Cardiac fibroblast (primary cell): Measurements from ENCODE around the gene RTN4R.

Experiments
- DNase-seq, 2 donors: peaks; one replicate each; pipeline versions ENCODE4 v3.0.0 to v3.0.0-alpha.2; 2010; ENCODE audit warnings: low read depth in 2 of 2
- H3K4me3 ChIP-seq, 2 donors: replicated peaks in 1 of 2; 1 replicate in 1 of 2; 2 replicates in 1 of 2; pipeline ENCODE4 v1.5.1; 2011; ENCODE audit warnings: low read depth in 2 of 2, low read length in 2 of 2, mild to moderate bottlenecking in 2 of 2, moderate library complexity in 1 of 2
- TF ChIP-seq, protein P1 (sequence below): IDR thresholded peaks from one replicate; pipeline ENCODE4 v1.5.1; 2011; ENCODE audit warnings: low read depth, mild to moderate bottlenecking, low read length, inconsistent platforms

The RTN4R gene

DNA sequence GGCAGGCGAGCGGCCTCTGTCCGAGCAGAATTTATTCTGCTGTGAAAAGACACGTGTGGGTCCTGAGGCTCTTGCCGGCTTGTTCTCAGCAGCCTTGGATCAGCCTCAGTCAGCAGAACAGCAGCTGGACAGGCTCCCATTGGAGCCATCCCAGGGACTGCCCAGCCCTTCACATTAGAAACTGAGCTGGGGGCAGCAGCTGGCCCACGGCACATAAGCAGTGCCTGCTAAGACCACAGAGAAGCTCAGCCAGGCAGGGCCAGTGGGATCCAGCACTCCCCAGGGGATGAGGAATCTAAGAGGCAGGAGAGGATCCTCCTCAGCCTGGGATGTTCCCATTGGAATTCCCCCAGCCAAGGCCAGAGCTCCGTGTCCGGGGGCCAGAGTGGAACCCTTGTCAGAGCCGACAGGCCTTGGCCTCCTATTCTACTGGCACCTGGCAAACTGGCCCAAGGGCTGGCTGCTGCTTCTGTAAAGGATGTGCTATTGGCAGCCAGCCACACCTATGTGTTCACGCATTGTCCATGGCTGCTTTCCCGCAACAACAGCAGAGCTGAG, 18.2 kb downstream of the RTN4R start:
- TF ChIP-seq, protein P1, sequence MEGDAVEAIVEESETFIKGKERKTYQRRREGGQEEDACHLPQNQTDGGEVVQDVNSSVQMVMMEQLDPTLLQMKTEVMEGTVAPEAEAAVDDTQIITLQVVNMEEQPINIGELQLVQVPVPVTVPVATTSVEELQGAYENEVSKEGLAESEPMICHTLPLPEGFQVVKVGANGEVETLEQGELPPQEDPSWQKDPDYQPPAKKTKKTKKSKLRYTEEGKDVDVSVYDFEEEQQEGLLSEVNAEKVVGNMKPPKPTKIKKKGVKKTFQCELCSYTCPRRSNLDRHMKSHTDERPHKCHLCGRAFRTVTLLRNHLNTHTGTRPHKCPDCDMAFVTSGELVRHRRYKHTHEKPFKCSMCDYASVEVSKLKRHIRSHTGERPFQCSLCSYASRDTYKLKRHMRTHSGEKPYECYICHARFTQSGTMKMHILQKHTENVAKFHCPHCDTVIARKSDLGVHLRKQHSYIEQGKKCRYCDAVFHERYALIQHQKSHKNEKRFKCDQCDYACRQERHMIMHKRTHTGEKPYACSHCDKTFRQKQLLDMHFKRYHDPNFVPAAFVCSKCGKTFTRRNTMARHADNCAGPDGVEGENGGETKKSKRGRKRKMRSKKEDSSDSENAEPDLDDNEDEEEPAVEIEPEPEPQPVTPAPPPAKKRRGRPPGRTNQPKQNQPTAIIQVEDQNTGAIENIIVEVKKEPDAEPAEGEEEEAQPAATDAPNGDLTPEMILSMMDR, result no peak
- peak; percentile 57 to 58 for DNase-seq
- H3K4me3 ChIP-seq, result no peak overlapping the region

DNA sequence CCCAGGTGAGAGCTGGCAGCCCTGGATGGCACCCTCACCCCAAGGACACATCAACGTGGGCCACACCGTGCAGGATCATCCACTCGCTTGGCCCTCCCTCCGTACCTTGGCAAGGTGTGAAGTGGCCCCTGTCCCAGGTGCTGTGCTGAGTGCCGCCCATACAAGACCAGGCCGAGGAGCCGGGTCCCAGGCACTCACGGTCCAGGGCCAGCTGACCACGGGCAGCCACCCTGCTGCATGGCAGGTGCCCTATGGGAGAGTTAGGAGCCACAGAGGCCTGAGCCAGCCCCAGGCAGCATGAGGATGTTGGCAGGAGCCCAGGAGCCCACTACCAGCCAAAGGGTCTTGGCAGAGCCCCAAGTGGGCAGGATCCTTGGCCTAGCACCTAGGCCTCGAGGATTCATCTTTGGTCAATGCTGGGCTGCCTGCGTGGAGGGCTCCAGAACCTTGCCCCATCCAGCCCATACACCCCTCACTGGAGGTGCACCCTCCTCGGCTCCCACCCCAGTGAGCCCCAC, 19.6 kb downstream of the RTN4R start:
- DNase-seq, result no peak
- H3K4me3 ChIP-seq, result no peak overlapping the region
- TF ChIP-seq, protein P1, result no peak

DNA sequence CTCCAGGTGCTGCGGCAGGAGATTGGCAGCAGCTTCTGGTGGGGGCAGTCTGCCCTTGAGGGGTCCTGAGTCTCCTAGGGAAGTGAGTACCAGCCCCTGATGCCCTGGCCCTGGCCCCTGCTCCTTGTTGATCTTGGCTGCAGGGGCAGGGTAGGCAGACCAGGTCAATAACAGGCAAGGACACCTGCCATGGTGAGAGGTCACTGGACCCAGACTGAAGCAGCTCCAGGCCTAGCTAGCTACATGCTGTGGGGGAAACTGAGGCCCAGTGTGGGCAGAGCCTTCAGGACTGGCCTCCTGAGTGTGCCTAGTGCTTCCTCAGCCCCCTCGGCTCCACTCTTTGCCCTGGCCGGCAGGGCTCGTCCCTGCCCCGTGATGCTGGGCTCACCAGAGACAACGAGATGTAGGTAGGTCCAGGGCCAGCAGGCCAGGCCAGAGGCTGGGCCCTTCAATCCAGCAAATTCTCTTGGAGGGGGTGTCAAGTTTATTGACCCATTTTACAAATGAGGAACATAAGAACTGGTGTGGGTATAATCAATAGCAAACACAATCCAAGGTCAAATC, 20.4 kb downstream of the RTN4R start:
- TF ChIP-seq, protein P1, result no peak
- H3K4me3 ChIP-seq, result no peak overlapping the region
- DNase-seq, result no peak

DNA sequence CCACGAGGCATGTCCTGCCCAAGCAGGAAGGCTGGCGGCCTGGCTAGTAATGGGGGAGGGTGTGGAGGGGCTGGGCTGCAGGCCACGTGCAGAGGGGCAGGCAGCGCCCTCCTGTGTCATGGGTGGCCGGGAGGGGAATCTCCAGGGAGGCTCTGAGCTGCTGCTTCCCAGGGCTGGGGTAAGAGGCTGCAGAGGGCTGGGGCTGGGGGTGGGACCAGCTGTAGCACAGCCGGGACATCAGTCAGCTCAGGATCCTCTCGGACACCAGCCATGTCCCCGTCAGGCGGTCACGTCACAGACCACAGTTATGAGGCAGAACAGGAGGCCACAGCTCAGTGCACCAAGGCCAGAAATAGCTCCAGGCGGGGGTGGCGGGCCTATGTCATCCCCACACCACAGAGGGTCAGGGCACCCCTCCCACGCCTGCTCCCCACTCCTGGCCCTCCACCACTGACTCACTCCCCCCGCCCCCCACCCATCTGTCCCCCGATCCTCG, 21.1 kb downstream of the RTN4R start:
- TF ChIP-seq, protein P1, result no peak
- DNase-seq, result peak; percentile 24 to 39
- no peak overlapping the region for H3K4me3 ChIP-seq

DNA sequence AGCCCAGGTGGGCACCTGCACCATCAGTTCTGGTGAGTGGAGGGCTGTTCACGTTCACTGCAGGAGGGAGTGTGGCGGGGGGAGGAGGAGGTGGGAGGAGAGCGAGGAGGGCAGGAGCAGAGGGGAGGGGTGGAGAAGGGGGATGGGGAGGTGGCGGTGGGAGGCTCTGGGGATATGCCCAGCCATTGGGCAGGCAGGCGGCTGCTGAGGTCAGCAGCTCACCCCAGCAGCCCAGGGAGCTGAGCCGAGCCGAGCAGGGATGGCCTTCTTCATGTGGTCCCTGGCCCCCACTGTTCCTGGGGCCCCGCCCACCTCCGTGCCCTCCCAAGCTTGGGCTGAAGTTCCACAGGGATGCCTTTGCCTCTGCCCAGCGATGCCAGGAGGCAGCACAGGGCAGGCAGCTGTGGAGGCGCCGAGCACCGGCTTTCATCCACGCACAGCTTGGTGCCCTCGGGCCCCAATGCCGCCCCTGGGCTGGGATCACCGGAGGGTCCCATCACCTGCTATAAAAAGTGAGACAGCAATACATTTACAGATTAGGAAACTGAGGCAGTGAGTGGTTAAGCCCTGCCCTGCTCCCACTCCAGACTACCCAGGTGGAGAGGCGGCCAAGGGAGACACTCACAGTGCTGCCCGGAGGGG, 21.6 kb downstream of the RTN4R start:
- TF ChIP-seq, protein P1, result no peak
- H3K4me3 ChIP-seq, result no peak overlapping the region
- no peak for DNase-seq

DNA sequence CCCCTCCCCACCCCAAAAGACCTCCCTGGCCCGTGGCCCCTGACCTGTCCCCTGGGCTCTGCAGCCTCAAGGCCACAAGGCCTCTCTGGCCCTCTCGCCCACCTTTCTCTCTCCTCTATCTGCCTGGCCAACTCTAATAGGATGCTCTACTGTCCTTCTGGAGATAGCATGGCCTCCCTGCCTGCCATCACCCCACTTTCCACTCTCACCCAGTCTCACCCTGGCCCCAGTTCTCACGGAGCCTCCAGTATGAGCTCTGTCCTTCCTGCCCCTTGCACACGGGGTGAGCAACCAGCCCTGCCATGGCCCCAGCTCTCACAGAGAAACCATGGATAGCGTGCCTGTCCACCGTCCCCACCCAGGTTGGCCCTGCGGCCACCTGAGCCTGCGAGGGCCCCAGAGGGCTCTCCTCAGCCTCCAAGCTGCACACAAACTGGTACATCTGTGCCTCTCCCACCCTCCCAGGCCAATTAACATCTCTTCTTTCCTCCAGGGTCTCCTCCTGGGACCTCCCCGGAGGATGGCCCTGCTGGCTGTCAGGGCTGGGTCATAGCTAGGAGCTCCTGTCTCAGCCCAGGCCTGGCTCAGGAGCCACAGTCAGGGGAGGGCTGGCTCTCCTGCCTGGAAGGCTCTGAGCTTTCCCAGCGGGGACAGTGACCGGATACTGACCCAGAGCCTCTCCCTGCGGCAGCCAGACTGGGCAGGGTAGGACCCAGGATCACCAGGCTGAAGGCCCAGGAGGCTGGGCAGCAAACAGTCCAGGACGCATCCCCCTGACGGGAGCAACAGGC, 22.3 kb downstream of the RTN4R start:
- TF ChIP-seq, protein P1, result no peak
- no peak overlapping the region for H3K4me3 ChIP-seq
- DNase-seq, result no peak
